UCSD-AML1 (cell line): ENCODE results near the gene SCUBE2.

Experiments
- DNase-seq: peaks from one replicate; lab custom pipeline; 2025; ENCODE audit not compliant: unreplicated experiment; lab: John Stamatoyannopoulos, UW

SCUBE2 gene

DNA sequence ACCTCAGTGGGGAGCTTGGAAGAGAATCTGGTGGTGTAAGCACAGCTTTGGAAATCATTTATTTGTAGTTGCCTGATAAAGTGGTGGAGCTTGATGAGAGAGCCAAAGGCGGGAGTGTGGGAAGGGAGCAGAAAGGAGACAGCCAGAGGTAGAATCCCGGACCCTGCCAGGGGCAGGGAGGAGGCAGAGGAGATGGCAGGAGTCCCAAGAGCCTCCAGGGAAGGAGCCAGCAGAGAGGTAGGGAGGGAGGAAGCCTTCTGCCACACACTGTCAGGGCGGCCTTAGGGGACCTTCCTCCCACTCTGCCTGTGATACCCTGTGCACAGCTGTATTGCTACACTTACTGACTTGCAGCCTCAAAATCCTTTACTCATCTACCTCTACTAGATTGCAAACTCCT is 15.4 kb downstream of the SCUBE2 start:
- no peak for DNase-seq

DNA sequence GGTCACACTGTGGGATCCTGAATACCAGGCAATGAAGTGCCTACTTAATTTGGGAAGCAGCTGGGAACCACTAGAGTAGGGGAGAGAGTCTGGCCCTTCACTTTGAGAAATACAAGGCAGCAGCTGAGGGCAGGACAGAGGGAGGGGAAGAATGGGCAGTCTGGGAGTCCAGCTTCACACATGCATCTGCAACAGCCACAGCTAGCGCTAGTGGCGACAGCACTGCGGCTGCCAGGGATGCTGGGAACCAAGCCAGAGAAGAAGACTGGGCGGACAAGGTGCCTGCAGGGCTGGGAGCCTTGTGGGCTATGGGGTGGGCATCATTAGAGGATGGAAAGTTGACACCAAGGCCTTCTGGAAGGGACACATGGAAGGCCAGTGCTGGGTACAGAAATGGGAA is 15.8 kb downstream of the SCUBE2 start:
- no peak for DNase-seq

DNA sequence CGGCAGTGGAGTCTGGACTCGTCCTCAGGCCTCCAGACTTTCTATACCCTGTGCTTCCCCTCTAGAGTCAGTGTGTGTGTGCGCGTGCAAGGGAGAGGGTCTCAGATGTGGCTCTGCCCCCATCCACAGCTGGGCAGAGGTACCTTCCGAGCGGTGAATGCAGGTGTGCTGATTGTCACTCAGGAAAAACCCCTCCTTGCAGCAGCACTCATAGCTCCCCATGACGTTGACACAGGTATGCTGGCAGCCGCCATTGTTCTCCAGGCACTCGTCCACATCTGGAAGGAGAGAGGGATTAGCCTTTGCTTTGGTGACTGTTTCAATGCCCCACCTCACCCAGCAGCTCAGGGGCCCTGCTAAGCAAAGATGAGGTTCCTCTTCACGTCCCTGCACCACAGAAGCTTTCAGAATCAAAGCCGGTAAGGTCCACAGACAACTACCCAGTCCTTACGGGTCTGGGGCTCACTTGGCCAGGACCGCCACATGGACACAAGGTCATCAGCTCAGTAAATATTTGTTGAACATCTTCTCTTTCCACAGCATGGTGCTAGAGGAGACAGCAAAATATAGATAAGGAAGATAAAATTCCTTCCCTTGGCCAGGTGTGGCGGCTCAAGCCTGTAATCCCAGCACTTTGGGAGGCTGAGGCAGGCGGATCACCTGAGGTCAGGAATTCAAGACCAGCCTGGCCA is 16.9 kb downstream of the SCUBE2 start:
- DNase-seq = no peak

DNA sequence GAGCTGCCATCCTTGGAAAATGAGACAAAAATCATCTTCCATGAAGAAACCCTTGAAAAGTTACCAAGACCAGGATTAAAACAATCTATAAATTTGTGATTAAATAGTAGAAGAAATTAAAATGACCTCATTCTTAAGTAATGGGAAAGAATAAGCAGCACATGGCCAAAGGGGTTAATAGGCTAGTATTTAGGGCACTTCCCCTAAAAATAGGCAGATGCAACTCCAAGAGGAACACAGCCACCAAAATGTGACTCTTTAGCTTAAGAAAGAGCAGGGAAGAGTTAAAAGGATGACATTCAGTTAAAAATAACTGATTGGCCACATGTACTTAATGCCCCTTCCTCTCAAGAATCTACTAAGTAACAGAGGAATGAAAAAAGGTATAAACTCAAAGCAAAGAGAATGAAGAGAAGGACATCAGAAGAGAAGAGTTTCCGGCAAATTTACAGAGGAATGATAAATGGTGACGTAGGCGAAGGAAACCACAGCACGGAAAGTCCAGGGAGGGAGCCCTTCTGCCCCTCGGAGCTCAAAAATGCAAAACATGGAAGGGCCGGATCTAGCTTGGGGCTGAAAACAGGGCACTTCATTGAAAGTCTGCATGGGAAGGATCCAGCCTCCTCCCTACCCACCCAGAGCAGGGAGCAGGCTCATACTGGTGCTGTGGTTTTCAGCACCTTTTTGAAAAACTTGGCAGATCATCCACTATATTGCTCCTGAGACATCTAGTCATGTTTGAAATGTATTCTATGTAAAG is 17.8 kb downstream of the SCUBE2 start:
- no peak for DNase-seq

DNA sequence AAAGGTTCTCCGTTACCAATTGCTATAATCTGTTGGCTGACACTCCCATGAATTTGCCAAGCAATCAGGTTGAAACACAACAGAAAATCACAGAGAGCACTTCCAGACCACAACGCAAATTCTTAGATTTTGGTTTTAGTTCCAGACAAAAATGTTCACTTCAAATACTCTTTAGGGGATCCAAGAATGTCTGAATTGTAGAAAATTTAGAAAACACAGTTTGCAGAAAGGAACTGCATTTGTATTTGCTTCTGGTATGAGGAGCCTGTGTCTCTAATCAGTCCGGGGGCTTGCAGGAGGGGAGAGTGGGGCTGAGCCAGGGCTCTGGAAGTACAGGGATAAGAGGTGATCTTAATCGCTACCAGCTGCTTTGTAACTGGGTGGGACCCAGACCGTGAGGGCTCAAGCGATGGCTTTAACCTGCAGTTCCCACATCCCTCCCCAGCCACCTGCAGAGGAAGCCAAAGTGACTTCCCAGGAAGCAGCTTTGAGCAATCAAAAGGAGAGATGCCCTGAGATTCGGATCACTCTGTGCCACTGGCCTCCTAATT is 18.7 kb downstream of the SCUBE2 start:
- no peak for DNase-seq

DNA sequence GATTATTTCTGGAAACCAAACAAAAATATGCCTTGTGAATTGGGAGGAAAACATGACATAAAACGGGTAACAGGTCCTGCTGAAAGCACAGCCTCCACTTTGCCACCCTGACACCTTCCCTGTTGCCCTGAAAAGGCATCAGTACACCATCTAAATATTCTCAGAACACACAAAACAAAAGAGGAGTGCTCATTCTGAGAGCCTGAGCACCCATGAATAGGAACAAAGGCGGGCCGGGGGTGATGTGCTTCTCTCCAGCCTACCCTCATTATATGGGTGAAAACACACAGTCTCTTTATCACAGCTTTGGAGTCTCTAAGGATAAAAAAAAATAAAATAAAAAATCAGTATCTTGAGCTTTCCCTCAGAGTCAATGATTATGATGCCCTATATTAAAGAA is 19.7 kb downstream of the SCUBE2 start:
- DNase-seq = no peak

DNA sequence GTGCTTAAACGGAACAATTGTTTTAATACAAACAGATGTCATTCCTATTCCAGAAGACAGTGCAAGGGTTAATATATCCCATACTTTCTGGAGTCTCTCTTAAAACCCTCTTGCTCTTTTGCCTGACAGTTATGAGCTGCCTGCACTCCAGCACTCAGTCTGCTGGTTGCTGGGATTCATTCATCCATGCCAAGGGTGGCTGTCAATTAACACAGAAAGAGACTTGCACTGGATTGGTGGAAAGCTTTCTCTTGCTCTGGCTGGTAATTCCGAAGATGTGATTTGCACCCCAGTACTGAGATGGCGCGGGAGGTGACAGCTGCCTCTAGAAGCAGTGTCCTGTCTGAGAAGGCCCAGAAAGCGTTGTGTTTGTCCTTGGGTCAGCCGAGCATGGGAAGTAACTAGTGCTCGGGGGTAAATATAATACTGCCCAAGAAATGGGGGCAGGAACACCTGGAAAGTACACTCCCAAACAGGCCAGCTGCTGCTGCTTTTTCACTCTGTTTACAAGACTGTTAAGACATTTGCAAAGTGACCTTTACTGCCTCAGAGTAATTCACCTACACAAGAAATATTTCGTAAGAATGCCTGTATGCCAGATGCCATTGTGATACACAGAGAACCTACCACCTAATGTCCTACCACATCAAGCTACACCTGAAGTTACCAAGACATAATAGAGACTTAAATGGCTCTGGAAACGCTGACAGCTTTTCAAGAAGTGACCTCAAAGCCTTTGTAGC is 20.5 kb downstream of the SCUBE2 start:
- DNase-seq = no peak

DNA sequence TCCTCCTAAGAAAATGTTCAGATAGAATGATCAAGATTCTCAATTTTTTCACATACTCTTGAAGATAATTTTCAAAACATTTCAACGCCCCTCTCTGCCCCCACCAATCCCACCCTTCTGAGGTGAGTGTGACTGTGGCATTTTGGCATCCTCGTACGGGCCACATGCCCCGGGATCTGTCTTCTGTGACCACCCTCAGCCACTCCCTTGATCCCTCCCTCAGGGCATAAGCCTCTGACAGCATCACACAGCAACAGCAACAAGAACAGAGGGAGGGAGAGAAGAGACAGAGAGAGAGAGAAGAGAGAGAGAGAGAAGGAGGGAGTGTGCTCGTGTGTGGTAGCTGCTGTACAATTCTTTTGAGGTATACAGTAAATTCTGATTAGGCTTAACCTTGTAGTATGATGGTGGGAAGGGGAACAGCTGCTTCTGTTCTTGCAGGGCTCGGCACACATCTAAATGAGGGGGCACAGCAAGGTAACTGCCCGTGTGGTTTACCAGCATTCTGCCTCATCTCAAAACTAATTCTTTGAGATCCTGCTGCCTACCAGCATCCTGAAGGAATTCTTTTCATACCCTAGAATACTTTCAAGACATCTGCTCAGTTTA is 21.4 kb downstream of the SCUBE2 start:
- DNase-seq = no peak

DNA sequence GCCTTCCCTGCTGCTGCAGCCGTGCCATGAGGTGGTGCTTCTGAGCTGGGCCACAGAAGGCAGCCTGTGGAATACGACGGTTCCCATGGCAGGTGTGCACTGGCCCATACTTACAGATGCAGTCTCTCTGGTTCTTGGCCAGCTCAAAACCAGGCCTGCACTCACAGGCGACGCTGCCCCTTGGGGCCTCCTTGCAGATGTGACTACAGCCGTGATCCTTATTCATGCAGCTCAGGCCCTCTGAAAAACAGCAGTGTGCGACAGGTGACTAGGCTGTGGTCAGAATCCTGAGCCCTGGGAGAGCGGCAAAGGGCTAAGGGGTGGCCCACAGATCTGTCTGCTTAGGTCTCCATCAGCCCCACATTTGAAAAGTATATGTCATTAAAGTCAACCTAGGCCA is 22.1 kb downstream of the SCUBE2 start:
- no peak for DNase-seq

DNA sequence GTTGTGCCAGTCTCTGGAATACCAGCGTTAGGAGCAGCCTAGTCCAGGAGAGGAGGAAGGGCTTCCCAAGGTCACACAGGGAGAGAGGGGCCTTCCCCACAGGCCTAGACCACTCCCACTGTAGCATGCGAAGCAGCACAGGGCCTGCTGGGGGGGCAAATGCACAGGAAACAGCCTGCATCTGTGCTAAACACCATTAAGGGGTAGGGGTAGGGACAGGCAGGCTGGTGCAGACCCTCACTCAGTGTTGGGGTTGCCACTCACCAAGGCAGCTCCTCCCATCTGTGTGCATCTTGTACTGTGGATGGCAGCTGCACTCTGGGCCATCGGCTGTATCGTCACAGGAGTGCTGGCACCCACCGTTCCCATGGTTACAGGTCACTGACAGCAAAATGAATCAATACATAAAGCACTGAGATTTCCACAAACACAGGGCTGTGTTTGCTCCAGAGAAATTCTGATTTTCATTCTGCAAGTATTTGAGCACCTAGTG is 24.9 kb downstream of the SCUBE2 start:
- DNase-seq = no peak

DNA sequence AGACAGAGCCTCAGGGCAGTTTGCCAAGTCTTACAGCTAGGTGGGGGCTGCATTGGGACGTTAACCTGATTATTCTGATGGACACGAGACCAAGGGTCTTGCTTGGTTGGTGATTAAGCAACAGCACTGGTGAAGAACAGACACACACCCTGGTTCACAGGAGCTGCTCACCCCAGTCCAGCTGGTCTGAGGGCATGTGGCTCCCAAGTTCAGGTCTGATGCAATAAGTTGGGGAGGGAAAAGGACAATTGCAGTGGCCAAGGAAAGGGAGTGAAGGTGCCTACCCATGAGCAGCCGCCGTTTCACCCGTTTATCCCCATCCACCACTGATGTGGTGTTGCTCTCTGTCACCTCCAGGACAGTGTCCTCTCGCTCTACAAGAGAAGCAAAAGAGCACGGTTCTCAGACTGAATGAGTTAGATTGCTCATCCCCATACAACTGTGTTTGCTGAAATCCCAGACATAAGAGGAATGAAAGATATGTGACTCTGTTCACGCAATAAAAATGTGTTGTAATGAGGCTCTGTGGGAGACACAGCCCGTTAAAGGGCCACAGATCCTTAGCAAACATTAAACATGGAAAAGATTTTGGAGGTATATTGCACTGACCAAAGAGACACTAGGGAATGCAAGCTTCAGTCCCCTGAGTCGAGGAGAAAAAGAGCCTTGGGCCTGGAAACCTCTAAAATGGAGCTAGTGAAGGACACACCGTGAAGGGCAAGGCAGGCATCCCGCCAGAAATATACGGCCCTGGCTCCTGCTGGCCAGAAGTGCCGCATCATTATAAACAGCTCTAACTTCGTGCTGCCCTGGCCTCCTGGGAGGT is 25.6 kb downstream of the SCUBE2 start:
- DNase-seq = no peak

DNA sequence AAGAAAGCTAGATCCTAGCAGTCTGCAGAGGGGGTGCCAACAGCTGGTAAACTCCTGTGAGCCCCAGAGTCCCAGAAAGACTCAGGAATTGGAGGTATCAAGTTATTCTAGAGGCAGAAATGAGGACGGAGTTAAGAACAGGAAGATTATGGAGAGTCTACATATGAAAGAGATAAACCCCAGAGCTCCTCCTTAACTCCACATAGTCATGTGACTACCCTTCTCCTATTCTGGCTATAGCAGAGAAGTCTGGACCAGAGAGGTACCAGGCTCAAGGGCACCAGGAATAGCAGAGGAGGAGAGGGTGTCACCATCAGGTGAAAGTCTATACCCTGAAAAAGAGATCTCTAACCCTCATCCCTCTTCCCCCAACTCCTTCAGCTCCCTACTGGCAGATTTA is 29.6 kb downstream of the SCUBE2 start:
- DNase-seq = no peak

DNA sequence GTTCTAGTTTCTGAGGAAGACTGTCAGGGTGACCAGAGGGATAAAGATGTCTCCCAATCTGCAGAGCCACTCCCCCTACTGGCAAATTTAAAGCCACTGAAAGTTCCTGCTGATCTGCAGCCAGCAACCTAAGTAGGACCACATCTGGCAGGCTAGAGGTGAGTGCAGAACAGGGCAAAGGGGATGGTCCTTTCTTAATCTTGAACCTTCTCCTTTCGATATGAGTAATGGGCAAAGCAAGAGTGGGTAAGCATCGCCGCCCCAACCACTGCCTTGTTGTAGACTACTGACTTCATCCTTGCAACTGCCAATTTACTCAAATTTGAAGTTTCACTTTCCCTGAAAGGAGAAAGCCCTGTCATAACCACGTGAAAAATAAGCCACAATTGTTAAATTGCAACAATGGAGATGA is 30.7 kb downstream of the SCUBE2 start:
- peak; percentile 28 for DNase-seq

DNA sequence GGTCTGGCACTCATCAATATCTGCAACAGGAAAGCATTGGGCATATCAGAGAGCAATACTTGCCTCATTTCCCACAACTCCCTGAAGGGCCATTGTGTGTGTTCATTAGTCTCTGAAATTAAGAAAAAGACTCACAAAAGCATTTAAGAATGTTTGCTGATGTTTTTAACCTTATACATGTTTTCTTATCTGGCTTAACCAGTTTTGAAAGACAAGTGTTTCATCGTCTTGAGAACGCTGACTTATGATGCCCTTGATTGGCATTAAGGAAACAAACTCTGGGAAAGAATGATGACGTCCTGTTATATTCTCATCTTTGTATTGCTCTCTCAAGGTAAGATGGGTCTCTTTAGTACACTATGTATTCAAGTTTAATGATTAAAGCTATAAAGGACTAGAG is 32.0 kb downstream of the SCUBE2 start:
- no peak for DNase-seq

DNA sequence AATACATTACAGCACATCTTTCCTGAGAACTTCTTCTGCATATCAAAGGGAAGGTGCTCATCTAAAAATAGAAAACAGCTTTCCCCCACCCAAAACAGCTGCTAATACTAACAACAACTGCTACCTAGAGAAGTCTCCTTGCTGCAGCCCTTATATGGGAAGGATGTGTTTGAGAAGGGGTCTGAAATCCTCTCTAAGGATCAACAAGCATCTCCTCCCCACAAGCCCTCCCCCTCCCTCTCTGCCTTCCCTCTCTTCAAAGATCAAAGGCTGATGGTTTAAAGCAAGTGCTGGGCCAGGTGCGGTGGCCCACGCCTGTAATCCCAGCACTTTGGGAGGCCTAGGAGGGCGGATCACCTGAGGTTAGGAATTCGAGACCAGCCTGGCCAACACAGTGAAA is 33.5 kb downstream of the SCUBE2 start:
- DNase-seq = no peak

DNA sequence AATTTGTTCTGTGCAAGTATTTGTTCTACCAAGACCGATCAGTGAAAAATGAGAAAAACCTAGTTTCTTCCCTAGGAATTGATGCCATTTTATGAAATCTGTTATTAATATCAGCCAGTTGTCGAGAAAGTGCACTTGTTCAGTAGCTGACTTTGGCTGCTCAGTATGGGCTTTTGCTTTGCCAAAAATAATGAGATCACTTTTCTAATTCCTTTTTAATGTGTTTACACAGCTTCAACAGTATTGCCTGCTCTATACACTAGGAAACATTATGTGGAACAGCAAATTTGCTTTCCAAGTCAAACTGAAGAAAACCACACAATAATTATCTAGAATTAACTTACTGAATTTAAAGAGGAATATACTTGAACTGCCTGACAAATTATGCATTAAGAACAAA is 34.4 kb downstream of the SCUBE2 start:
- no peak for DNase-seq

DNA sequence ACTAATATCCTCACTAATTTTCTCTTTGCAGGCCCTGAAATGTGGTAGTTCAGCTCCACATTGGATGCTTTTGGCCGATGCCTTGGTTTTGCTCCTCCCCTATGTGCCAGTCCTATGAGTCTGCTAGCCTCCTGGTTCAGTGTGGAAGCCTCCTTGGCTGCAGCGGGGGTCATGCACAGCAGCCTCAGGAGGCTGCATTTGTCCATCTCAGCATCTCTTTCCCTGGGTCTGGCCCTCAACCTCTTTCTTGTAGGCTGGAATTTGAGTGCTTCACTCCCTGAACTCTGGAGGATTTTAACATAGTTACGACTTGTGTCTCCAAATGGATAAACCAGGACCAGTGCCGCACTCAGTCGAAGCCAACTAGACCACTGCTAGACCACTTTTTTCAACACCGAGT is 34.9 kb downstream of the SCUBE2 start:
- DNase-seq = no peak

DNA sequence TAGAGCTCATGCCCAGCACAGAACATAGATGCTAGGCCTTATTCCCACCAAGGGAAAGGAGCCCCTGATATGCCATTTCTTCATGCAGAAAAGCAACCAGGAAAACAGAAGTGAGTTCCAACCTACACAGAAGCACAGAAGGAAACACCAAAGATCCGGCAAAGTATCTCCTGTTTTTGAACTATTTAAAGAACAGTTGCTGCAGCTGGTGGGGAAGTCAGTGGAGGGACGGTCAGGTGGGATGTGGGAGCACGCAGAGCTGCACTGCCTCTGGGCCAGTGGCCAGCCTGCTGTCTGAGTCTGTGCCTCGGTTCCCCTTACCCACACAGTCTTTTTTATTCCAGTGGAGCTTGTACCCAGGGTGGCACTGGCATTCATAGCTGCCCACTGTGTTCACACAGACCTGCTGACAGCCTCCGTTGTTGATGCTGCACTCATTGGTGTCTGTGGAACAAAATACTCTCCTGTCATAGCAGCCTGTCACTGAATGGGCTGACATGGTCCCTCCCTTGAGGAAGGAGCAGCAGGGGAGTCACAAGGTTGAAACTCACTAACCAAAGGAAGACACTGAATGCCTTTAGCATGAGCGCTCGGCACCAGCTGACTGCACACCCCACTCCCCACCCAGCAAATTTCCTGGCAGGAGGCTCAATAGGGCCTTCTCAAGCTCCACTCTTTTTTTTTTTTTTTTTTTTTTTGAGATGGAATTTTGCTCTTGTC is 37.9 kb downstream of the SCUBE2 start:
- DNase-seq = no peak

DNA sequence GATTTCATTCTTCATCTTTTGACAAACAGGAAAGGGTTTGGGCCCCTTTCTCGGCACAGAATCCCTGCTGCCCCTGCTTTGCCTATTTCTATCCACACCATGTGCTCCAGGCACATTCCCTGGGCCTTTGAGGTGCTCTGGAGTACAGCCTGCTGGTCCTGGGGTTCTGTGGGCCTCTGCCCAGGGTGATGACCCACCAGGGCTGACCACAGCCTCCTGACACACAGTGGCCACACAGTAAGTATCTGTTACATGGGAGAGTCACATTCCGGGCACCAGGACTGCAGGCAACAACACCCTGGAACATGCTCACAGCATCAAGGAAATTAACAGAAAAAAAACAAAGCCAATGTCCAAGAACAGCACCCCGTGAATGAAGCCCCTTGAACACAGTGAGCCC is 39.1 kb downstream of the SCUBE2 start:
- no peak for DNase-seq

DNA sequence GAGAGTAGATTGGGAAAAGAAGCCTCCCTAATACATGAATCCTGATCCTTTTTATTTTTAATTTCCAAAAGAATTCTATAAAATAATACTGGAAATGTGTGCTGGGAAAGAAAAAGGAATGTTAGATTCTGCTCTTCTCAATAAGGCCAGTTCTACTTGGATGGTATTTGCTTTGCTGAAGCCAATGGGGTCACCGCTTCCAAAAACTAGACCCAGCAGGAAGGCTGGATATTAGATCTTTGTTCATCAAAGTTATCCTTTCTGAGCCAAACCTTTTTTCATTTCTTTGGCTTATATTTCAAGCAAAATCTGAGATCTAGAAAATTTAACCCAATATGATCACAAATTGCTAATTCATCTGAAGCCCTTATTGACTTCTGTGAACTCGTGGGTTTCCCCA is 41.4 kb downstream of the SCUBE2 start:
- no peak for DNase-seq
